ENCODE results near the gene ENOX1. TPM values are rescaled to one million over a fixed set of nuclear protein-coding genes. Genes with fewer than 3 reads are reported as not detected.
A peak's percentile ranks its signal among the peaks of the same experiment; 100 is the strongest.

Gene ENOX1
- total and polyA plus RNA-seq, 2 donors (not counting 3 experiments of a cell fraction or from before 2014, with no cell fraction given): 0.17 to 0.97 TPM

DNA sequence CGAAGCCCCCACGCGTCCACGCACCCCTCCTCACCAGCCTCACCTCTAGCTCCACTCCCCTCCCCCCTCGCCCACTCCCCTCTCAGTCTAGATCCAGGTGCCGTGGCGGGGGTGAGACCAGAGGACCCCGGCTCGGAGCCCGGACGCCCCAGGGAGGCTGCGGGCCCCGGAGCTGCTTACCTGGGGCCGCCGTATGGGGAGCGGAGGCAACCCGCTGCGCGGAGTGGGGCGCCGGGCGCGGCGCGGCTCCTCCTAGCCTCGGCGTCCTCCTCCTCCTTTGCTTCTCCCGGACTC lies 353 bp downstream of the ENOX1 start:
- Histone ChIP-seq H3K79me2 (ENCODE audit: control insufficient read depth, insufficient read depth, low read length) (no peaks in the 10 kb centered on the region), H2AFZ (ENCODE audit: low read depth, low read length) (peak overlapping the region; percentile 94), H3K9ac (replicated peaks; ENCODE audit: extremely low read depth, insufficient read depth, low read length) (no peak overlapping the region), H3K36me3 (ENCODE audit: control insufficient read depth in 2 of 2, extremely low read depth in 1 of 2, insufficient read depth in 2 of 2, low read length in 2 of 2) (no peaks in the 10 kb centered on the region), H3K9me1 (replicated peaks; ENCODE audit: control insufficient read depth, extremely low read depth, insufficient read depth, low read length) (no peaks in the 10 kb centered on the region), H3K4me1 (ENCODE audit: control insufficient read depth, extremely low read depth, insufficient read depth, low read length) (peaks cover 18% of the 10 kb centered on the region), H4K20me1 (replicated peaks; ENCODE audit: control insufficient read depth, extremely low read depth, insufficient read depth, low read length) (no peaks in the 10 kb centered on the region), H3K4me3 (replicated peaks in 1 of 3; ENCODE audit: insufficient read depth in 1 of 3, low read depth in 1 of 3, low read length in 3 of 3) (peak overlapping the region; percentile 32 to 51 (median 47)), H3K4me2 (ENCODE audit: insufficient read depth, low read length) (peak overlapping the region; percentile 90), H3K27me3 (ENCODE audit: control insufficient read depth in 2 of 2, insufficient read depth in 2 of 2, low read length in 2 of 2) (peaks cover 0 to 2% of the 10 kb centered on the region in 2 experiments), H3K27ac (ENCODE audit: insufficient read depth, low read depth, low read length) (no peak overlapping the region), H3K9me3 (replicated peaks; ENCODE audit: control insufficient read depth, insufficient read depth, low read length) (no peaks in the 10 kb centered on the region)
- ChIA-PET CTCF (interaction anchor here (1.0 to 2.4 kb wide), 3 partner anchors 18 to 701 kb away, joined by 3 to 15 read pairs (median 9); no protein-coding TSS in a partner anchor), POLR2A (no interaction called here)
- intact Hi-C loops (cut with micrococcal nuclease) (loop anchor here (1.0 to 5.0 kb wide), 4 partner anchors 424 to 904 kb away; no protein-coding TSS in a partner anchor), dilution Hi-C loops (cut with MboI; ENCODE audit: extremely low pct_ligation_motif_present, low sequenced_read_pairs) (no loop called here)
- DNase-seq (ENCODE audit: low read depth, low spot score) (no peak), FAIRE-seq (no peak)
- TF ChIP-seq JUN (IDR thresholded peaks at IDR 0.05; ENCODE audit: borderline replicate concordance, insufficient read depth, insufficient read length, low read depth): no peak
- no peak for TF ChIP-seq POLR2AphosphoS5 (IDR thresholded peaks at IDR 0.05; ENCODE audit: insufficient read depth, low read depth, low read length)
- TF ChIP-seq, protein P1, sequence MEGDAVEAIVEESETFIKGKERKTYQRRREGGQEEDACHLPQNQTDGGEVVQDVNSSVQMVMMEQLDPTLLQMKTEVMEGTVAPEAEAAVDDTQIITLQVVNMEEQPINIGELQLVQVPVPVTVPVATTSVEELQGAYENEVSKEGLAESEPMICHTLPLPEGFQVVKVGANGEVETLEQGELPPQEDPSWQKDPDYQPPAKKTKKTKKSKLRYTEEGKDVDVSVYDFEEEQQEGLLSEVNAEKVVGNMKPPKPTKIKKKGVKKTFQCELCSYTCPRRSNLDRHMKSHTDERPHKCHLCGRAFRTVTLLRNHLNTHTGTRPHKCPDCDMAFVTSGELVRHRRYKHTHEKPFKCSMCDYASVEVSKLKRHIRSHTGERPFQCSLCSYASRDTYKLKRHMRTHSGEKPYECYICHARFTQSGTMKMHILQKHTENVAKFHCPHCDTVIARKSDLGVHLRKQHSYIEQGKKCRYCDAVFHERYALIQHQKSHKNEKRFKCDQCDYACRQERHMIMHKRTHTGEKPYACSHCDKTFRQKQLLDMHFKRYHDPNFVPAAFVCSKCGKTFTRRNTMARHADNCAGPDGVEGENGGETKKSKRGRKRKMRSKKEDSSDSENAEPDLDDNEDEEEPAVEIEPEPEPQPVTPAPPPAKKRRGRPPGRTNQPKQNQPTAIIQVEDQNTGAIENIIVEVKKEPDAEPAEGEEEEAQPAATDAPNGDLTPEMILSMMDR (IDR thresholded peaks at IDR 0.05; ENCODE audit: extremely low read depth in 1 of 2, insufficient read depth in 1 of 2, low read depth in 1 of 2, low read length in 2 of 2): no peak
- TF ChIP-seq, protein P2, sequence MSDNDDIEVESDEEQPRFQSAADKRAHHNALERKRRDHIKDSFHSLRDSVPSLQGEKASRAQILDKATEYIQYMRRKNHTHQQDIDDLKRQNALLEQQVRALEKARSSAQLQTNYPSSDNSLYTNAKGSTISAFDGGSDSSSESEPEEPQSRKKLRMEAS (IDR thresholded peaks at IDR 0.05; ENCODE audit: insufficient read depth, insufficient read length): no peak
- no peak for TF ChIP-seq POLR2A (IDR thresholded peaks at IDR 0.05; ENCODE audit: low read depth, low read length)
- TF ChIP-seq MYC (IDR thresholded peaks at IDR 0.05; ENCODE audit: low read depth, low read length): no peak
- TF ChIP-seq EZH2 (IDR thresholded peaks at IDR 0.05; ENCODE audit: borderline replicate concordance, low read depth, low read length, severe bottlenecking): no peak
- TF ChIP-seq FOS (IDR thresholded peaks at IDR 0.05; ENCODE audit: borderline replicate concordance, insufficient read depth, low read length): no peak
- TF ChIP-seq GATA2 (IDR thresholded peaks at IDR 0.05; ENCODE audit: insufficient read depth, insufficient read length, low read depth, low read length): no peak
- BruUV-seq (replicated peaks): no TSS peak
